IPS DF 19.7 (cell line): ENCODE results near the gene DYNLL1.
"Not testable (repeated sequence)": the region's sequence is repeated elsewhere in the genome, so short reads cannot be mapped to it uniquely, and the experiment has no call there.

Experiments used
- DNase-seq: peaks from one replicate; pipeline ENCODE4 v3.0.0-alpha.2; 2013; ENCODE audit warnings: low read depth, low spot score

DYNLL1 gene

DNA sequence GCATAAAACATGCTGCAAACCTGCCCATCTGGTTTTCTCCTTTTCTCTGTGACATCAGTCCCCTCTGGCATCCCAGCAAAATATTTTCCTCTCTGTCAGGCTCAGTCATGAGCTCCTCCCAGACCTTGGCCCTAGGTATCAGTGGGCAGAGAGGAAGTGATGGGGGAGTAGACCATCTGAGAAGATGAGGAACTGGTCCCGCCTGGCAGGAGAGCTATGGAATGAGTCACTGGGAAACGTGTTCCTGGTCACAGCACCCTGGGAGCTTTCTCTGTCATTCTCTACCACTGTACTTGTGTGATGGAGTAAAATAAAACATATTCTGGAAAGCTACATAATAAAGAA is 21.3 kb upstream of the DYNLL1 start:
- no peak for DNase-seq

DNA sequence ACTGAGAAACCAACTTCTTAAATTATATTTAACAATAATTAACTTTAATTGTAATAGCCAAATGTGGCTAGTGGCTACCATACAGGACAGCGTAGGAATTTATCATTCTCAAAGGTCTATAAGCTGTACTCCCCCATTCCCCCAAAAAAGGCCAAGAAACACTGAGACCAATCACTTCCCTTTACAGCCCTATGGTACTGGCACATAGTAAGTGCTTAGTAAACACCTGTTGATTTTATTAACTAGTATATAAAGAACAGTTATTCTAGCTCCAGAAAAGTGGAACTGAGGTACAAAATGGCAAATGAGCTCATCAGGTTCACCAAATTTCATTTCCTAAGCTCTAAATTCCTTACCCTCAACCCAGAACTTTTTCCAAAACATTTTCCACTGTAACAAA is 20.3 kb upstream of the DYNLL1 start:
- DNase-seq = no peak

DNA sequence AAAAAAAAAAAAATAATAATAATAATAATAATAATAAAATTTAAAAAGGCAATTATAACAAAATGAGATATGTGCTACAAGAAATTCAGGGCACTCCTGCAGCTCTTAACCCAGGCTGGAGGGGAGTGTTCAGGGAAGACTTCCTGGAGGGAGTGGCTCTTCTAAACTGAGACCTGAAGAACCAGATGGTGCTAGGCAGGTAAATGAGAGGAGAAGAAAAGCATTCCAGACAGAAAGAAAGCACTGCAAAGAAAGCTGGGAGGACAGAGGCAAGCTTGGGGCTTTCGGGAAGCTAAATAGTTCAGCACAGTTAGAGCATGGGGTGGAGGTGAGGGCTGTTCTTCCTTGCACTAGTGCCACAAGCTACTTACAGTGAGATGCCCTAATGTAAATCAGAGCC is 16.5 kb upstream of the DYNLL1 start:
- no peak for DNase-seq

DNA sequence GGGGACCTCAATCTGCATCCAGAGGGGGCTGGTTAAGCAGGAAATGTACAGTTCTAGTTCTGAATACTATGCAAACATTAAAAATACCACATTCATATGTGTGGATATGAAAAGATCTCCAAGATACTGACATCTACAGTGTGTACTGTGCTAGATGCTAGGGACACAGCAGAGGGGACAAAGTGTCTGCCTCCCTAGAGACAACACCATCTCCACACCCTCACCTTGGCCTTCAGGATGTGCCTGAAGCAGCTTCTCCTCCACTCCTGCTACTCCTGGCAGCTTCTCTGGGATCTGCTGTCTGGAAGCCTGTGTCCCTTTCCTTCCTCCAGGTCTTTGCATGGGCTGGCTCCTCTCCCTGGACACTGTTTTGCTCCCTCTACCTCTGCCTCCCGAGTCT is 15.7 kb upstream of the DYNLL1 start:
- no peak for DNase-seq

DNA sequence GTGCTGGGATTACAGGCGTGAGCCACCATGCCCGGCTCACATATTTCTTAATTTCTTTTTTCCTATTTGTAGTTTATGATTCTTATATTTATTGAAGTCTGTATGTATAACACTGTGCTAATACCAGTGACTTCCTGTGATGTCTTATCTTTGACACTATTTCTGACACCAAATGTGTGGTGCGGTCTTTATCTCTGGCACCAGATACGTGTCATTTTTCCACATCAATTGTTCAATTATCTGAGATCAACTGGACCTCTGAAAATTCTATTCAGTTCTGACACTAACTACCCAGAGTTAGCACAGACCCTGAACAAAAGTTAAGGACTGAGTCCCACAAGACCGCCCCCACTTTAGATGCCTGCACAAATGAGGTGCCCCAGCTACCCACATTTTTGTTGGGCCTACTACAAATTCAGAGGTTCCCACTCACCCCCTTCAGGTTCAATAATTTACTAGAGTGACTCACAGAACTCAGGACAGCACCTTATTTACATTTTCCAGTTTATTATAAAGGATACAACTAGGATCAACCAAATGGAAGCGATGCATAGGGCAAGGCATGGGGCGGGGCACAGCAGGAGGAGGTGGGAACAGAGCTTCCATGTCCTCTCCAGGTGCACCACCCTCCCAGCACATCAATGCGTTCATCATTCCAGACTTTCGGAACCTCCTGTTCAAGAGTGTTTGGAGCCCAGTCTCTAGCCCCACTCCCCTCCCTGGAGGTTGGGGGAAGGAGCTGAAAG is 14.7 kb upstream of the DYNLL1 start:
- DNase-seq = no peak

DNA sequence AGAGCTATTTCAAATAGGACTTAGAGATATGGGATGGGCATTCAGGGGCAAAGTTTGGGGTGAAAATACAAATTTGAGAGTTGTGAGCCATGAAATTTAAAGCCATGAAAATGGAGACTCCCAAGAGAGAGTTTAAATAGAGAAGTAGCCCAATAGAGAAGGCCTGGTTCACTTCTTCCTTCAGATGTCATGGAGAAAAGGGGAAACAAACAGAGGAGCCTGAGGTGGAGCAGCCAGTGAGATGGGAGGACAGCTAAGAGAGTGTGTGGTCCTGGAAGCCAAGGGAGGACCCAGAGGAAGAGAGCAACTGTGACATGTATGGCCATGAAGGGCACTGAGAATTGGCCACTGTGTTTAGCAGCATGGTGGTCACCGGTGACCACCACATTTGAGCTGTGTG is 12.3 kb upstream of the DYNLL1 start:
- no peak for DNase-seq

DNA sequence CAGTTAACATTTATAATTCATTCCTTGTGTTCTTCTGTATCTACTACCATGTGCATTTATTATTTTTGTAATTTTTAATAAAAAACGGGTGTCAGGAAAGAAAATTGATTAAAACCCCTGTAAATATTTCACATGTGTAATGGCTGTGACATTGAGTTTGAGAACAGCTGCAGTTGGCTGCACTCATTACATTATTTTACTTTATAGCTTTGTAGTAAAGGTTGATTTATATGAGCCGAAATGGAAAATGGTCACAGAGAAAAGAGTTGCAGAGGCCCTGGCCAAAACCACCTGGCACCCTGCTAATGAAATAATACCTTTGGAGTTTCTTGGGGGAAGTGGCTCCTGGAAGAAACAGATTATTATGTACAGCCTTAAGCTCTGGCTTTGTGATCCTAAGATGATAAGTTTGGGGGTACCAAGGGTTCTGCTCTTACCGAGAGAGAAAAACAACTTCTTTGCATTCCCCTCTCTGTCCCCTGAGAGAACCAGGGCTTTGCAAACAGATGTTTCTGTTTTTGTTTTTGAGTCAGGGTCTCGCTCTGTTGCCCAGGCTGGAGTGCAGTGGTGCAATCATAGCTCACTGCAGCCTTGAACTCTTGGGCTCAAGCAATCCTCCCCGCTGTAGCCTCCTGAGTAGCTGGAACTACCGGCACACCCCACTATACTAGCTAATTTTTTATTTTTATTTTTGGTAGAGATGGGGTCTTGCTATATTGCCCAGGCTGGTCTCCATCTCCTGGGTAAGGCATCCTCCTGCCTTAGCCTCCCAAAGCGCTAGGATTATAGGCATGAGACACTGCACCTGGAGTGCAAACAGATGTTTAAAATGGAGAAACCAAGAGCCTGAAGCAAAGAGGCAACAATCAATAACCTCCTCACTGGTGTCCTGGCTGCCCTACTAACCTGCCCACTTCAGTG is 9.7 kb upstream of the DYNLL1 start:
- DNase-seq = no peak

DNA sequence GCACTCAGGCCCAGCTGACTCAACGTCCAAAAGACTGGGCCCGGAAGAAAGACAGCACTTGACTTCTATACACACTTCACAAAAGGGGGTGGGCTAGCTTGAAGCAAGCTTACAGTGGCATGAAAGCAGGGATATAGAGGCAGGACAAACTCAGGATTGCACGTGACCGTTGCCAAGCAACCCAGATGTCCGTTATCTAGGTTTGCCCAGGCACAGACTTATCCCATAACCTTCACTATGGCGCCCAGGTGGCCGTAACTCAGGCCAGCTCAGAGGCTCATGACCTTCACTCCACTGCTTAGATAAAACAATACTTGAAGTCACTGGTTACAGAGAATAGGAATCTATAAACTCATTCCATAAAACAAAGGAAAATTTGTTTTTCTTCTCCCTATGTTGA is 8.4 kb upstream of the DYNLL1 start:
- not testable (repeated sequence) for DNase-seq

DNA sequence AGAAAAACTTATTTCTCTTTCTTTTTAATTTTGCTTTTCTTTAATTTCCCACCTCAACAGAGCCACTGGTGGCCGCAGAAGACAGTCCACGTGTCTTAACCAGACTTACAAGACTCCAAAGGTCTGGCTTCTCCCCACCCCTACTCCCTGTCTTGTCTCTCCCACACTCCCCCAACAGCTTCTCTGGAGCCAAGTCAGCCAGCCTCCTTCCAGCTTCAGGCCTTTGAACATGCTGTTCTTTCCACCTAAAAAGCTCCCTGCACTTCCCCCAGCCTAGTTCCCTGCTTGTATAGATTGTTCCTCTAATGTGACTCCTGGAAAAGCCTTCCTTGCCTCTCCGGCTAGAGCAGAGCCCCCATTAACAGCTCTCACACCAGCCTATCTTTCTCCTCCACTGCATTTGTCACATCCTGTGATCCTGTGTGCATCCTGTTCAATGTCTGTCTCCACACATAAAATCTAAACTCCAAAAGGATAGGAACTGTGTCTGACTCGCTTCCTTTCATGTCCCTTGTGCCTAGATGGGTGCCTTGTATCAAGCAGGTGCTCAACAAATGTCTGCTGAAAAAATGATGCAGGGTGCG is 7.8 kb upstream of the DYNLL1 start:
- no peak for DNase-seq

DNA sequence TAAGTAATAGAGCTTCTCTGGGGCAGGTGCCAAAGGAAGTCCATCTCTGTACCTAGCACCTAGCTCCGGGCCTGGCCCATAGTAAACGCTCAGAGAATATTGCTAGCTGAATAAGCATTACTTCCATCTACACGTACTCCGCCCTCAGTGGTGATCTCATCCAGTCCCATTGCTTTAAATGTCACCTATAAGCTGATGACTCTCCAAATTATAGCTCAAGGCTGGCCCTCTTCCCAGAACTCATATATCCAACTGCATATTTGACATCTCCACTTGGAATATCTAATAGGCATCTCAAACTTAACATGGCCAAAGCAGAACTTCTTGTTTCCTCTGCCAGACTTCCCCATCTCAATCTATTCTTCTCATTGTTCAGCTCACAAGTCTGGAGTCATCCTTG is 6.9 kb upstream of the DYNLL1 start:
- DNase-seq = no peak

DNA sequence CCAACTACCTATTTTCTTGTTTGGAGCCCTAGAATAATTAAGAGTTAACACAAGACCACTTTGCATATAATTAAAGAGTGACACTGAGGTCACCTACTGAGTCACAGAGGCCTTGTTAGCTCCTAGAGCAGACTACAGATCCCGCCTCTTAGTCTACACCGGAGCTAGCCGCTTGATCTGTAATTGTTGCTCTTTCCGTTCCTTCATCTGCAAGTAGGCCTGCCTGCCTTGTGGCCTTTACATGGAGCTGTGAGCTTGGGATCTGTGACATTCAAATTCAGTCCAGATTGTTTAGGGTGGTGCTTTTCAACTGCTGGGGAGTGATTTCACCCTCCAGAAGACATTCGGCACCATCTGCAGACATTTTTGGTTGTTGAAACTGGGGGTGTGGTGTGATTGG is 5.6 kb upstream of the DYNLL1 start:
- DNase-seq = no peak

DNA sequence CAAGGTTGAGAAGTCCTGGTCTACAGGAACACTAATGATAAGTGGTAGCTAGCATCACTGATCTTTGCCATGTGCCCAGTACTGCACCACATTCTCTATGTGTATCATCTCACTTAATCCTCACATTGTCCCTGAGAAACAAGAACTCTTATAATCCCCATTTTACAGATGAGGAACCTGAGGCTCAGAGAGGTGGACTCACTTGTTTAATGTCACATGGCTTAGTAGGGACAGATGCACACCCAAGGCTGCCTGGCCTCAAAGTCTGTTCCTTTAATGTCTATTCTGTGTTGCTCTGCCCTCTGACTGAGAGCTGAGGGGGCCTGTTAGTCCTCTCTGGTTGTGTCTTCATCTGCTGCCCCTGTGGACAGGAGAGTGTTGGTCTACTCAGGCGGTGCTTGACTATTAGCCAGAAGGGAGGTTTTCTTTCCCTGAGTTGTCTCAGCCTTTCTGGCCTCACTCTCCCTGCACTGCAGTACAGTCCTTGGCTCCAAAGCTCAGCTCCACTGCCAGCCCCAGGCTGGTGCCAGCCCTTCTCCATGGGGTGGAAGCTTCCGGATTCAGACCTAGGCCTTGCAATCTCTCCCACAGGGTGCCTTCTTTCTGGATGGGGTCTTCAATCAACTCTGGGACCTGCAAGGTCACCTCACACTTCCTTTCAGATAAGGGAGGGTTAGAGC is 4.9 kb upstream of the DYNLL1 start:
- no peak for DNase-seq

DNA sequence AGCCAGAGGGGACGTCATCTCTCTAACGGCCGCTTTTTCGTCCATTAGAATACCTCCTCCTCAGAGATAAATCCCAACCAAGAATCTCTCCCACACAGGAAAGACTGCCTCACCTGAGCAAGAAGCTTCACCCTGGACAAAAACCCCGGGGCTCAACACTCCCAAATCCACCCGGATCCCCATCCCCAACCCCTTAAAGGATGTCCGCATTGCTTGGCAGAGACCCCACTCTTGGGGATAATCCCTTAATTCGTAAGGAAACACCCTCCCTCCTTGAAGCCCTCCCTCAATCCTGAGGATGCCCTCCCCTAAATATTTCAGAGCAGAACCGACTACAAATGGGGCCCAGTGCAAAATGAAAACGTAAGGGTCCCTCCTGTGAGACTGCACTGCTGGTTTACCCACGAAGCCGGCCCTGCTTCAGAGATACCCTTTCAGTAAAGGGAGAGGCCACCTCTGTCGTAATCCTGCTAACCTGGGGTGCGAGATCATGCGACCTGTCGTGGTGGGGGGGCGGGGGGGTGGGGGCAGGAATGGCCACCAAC is 655 bp upstream of the DYNLL1 start:
- DNase-seq = no peak

DNA sequence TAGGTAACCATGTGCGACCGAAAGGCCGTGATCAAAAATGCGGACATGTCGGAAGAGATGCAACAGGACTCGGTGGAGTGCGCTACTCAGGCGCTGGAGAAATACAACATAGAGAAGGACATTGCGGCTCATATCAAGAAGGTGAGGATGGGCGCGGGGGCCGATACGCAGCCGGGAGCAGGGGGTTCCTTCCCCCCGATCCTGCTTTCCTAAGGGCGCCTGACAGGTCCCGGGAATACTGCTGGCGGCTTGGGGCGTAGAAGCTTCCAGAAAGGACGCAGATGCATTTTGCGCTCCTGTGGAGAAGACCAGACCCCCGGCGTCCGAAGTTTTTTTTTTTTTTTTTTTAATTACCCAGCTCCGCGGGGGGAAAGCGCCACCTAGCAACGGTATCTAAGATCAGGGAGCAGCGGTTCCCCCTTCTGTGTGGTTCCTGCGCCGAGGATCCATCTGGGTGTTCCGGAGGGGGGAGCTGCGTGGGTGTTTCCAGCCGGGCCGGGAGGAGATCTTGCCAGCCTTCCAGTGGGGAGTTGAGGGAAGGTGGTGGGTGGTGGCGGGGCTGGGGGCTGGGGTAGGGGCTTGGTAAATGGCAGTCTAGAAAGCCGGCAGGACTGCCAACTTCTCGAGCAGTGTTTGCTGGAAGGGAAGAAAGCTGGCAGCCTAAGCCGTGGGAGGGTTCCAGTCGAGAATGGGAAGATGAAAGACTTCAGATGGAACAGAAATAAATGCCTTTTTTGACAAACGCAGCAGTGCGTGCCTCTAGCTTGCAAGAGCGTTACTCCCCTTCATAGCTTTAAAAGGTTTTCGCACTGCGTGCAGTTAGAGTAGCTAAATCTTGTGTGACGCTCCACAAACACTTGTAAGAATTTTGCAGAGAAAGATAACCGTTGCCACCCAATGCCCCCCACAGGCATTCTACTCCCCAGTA is 764 bp downstream of the DYNLL1 start:
- no peak for DNase-seq

DNA sequence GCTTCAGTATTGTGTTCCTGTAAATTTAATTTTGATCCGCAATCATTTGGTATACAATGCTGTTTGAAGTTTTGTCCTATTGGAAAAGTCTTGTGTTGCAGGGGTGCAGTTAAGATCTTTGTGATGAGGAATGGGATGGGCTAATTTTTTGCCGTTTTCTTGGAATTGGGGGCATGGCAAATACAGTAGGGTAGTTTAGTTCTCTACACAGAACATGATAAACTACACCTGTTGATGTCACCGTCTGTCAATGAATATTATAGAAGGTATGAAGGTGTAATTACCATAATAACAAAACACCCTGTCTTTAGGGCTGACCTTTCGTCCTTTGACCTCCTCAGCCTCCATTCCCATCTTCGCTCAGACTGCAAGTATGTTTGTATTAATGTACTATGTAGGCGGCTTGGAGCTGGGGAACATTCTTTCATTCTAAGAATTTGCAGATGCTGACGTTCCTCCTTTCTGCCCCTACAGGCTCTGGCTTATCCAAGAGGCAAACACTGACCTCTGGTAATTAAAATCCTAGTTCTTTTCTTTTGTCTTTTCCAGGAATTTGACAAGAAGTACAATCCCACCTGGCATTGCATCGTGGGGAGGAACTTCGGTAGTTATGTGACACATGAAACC is 1.7 kb downstream of the DYNLL1 start:
- no peak for DNase-seq

DNA sequence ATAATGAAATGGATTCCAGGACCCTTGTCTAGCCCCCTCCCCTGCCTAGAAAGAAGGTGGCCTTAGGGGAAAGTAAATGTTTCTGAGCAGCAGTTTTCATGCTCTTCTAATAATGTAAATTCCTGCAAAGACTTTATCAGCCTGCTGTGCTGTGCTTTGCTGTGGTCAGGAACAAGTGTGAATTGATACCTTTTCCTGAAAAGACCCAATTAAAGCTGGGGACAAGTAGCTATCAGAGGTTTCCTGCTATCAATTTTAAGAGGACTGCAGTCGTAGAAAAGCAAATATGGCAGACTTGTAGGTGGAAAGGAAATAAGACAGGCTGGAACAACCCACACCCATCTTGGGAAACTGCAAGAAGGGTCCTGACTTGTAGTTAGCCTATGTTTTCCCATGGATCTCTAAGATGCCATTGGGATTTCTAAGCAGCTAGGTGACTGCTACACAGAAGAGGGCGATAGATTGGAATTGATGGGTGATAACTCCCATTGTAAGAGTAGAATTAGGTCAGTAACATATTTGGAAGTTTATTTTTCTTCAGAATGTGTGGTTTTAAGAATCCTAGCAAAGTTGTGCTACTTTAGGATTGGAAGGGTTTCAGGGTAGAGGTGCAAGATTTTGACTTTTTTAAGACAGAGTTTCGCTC is 3.1 kb downstream of the DYNLL1 start:
- DNase-seq = no peak

DNA sequence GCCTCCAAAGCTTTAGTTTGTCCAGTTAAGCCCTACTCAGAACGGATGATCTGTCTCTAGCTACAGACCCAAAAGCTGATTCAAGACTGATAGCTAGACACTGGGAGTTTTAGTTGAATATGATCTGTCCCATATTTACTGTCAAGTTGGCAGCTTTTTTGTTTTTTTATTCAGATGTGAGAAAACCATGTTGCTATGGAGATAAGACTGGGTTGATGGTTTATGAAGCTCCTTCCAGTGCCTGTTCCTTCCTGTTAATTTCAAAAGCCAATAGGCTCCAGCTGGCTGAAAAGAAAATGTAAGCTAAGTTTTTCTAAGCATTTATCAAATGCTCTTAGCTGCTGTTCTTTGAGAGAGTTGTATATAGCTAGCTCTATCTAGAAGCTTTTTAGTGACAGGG is 4.7 kb downstream of the DYNLL1 start:
- no peak for DNase-seq

DNA sequence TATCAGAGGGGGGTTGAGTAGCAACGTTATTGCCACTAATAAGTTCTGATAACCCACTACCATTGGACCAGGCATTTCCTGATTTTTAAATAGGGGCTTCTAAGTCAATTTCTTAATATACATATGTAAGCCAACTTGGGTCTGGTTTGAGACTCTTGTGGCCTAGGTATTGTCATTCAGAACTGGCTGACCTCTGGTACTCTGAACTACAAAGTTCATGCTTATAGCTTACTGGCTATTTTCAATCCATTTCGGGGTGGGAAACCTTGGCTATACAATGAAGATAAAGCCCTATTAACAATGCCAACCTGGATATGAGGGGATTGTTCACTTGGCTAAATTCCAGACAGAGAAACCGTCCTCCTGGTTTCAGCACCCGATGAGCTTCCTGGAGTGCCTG is 8.7 kb downstream of the DYNLL1 start:
- DNase-seq = no peak

DNA sequence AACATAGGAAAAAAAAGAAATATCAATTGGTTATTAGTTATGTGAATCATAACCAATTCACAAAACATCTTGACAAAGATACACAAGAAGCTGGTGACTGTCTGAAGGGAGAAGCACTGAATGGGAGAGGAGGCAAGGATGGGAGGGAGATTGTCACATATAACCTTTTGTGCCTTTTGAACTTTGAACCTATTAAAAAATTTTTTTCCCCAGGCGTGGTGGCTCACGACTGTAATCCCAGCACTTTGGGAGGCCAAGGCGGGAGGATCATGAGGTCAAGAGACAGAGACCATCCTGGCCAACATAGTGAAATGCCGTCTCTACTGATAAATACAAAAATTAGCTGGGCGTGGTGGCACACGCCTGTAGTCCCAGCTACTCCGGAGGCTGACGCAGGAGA is 12.6 kb downstream of the DYNLL1 start:
- no peak for DNase-seq

DNA sequence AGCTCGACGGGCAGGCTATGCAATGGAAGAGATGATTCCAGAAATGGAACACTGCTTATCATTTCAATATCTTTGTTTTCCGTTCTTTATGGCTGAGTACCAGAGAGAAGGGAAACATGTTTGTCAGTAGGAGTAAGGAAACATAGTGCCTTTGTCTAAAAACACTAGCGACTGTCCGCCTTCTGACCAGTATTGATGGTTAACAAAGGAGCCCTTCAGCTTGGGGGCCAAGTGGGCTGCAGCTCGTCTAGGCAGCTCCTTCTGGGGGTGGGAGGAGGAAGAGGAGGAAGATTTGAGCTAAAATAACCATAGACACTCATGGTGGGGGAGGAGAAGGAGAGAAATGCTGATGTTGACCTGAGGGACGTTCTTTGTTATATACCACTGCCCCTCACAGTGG is 18.1 kb downstream of the DYNLL1 start:
- DNase-seq = no peak
